ENCODE data around the gene PRIMPOL. TPM values are rescaled to one million over a fixed set of nuclear protein-coding genes. Genes with fewer than 3 reads are reported as not detected.
"Not testable (repeated sequence)": the region's sequence is repeated elsewhere in the genome, so short reads cannot be mapped to it uniquely, and the experiment has no call there.

PRIMPOL gene
- total RNA-seq, 1 experiment from 2014 or later: 7.9 TPM

GRCh38 chr4:184732126-184732525, 82.6 kb downstream of the PRIMPOL start:
- H3K9me3 ChIP-seq: no peaks in the 10 kb centered on the region
- no peaks in the 10 kb centered on the region for H3K27me3 ChIP-seq (replicated peaks; ENCODE audit: control insufficient read depth, insufficient read depth, low read length)
- no peak for TF ChIP-seq CTCF (IDR thresholded peaks at IDR 0.05; ENCODE audit: insufficient read depth in 1 of 2, low read depth in 1 of 2, low read length in 1 of 2, severe bottlenecking in 1 of 2, unreplicated experiment in 1 of 2)
- H3K4me3 Mint-ChIP-seq (ENCODE audit: unreplicated experiment): peak overlapping the region; percentile 99
- no peaks in the 10 kb centered on the region for H3K36me3 ChIP-seq (ENCODE audit: control insufficient read depth, insufficient read depth, low read length)
- H3K4me3 ChIP-seq (ENCODE audit: low read depth, low read length): no peak overlapping the region
- peaks cover 47% of the 10 kb centered on the region for H3K36me3 Mint-ChIP-seq (ENCODE audit: insufficient read depth, unreplicated experiment)
- DNase-seq: no peak
- POLR2A ChIA-PET: no interaction called here
- no peaks in the 10 kb centered on the region for H3K4me1 Mint-ChIP-seq (ENCODE audit: low read depth, unreplicated experiment)
- no peaks in the 10 kb centered on the region for H3K27me3 Mint-ChIP-seq (ENCODE audit: insufficient read depth, unreplicated experiment)
- BruUV-seq (replicated peaks): no TSS peak
- H3K9me3 Mint-ChIP-seq (ENCODE audit: unreplicated experiment): no peaks in the 10 kb centered on the region
- H3K4me1 ChIP-seq: no peaks in the 10 kb centered on the region
- intact Hi-C loops (cut with micrococcal nuclease; ENCODE audit: unreplicated experiment): loop anchor here (5.0 to 10.0 kb wide), 3 partner anchors 85 to 467 kb away; partner anchors contain the start of genes CASP3, IRF2 and PRIMPOL
- H3K27ac Mint-ChIP-seq (ENCODE audit: unreplicated experiment): no peak overlapping the region
- CTCF ChIA-PET: interaction anchor here (0.5 to 0.6 kb wide), 2 partner anchors 158 to 1305 kb away, joined by 3 to 6 read pairs; no protein-coding TSS in a partner anchor

GRCh38 chr4:184733654-184734524, 84.4 kb downstream of the PRIMPOL start, which contains the start of gene CENPU:
Gene CENPU (minus strand): TSS chr4:184734096. CDS start chr4:184734062, 34 bp downstream.
- peaks cover 30% of the 10 kb centered on the region for H3K36me3 Mint-ChIP-seq (ENCODE audit: insufficient read depth, unreplicated experiment)
- H3K9me3 ChIP-seq: no peaks in the 10 kb centered on the region
- H3K27me3 ChIP-seq (replicated peaks; ENCODE audit: control insufficient read depth, insufficient read depth, low read length): no peaks in the 10 kb centered on the region
- H3K27ac Mint-ChIP-seq (ENCODE audit: unreplicated experiment): peak within 1 kb of the TSS; percentile 94
- intact Hi-C loops (cut with micrococcal nuclease; ENCODE audit: unreplicated experiment): loop anchor here (1.0 to 10.0 kb wide), 4 partner anchors 13 to 469 kb away; partner anchors contain the start of genes CASP3, IRF2 and PRIMPOL
- no peaks in the 10 kb centered on the region for H3K36me3 ChIP-seq (ENCODE audit: control insufficient read depth, insufficient read depth, low read length)
- no peak for TF ChIP-seq CTCF (IDR thresholded peaks at IDR 0.05; ENCODE audit: insufficient read depth in 1 of 2, low read depth in 1 of 2, low read length in 1 of 2, severe bottlenecking in 1 of 2, unreplicated experiment in 1 of 2)
- POLR2A ChIA-PET: interaction anchor here (0.6 to 2.1 kb wide), 12 partner anchors 9 to 409 kb away, joined by 3 to 21 read pairs (median 4); partner anchors contain the start of genes CASP3, IRF2, PRIMPOL and SLC25A4
- H3K27me3 Mint-ChIP-seq (ENCODE audit: insufficient read depth, unreplicated experiment): no peaks in the 10 kb centered on the region
- no peaks in the 10 kb centered on the region for H3K4me1 Mint-ChIP-seq (ENCODE audit: low read depth, unreplicated experiment)
- CTCF ChIA-PET: interaction anchor here (0.7 to 1.5 kb wide), 6 partner anchors 13 to 446 kb away, joined by 3 to 33 read pairs (median 4); partner anchors contain the start of genes CASP3, HELT and IRF2
- peak; percentile 97 for DNase-seq
- H3K4me3 ChIP-seq (ENCODE audit: low read depth, low read length): peak within 1 kb of the TSS; percentile 64
- TSS peak; percentile 64 for BruUV-seq (replicated peaks)
- no peaks in the 10 kb centered on the region for H3K4me1 ChIP-seq
- no peaks in the 10 kb centered on the region for H3K9me3 Mint-ChIP-seq (ENCODE audit: unreplicated experiment)
- H3K4me3 Mint-ChIP-seq (ENCODE audit: unreplicated experiment): peak within 1 kb of the TSS; percentile 99

GRCh38 chr4:184734758-184735157, 85.2 kb downstream of the PRIMPOL start:
- Mint-ChIP-seq H3K27ac (ENCODE audit: unreplicated experiment) (no peak overlapping the region), H3K4me1 (ENCODE audit: low read depth, unreplicated experiment) (peaks cover 4% of the 10 kb centered on the region), H3K9me3 (ENCODE audit: unreplicated experiment) (peaks cover 5% of the 10 kb centered on the region), H3K4me3 (ENCODE audit: unreplicated experiment) (peak overlapping the region; percentile 99), H3K27me3 (ENCODE audit: insufficient read depth, unreplicated experiment) (no peaks in the 10 kb centered on the region), H3K36me3 (ENCODE audit: insufficient read depth, unreplicated experiment) (peaks cover 28% of the 10 kb centered on the region)
- no peaks in the 10 kb centered on the region for H3K9me3 ChIP-seq
- H3K4me3 ChIP-seq (ENCODE audit: low read depth, low read length): peak overlapping the region; percentile 17
- ChIA-PET POLR2A (interaction anchor here (0.9 to 2.1 kb wide), 6 partner anchors 12 to 408 kb away, joined by 3 to 21 read pairs (median 6); partner anchors contain the start of genes CASP3, PRIMPOL and SLC25A4), CTCF (interaction anchor here (0.7 to 1.5 kb wide), 6 partner anchors 12 to 447 kb away, joined by 3 to 33 read pairs (median 4); partner anchors contain the start of genes CASP3, HELT and IRF2)
- no peaks in the 10 kb centered on the region for H3K27me3 ChIP-seq (replicated peaks; ENCODE audit: control insufficient read depth, insufficient read depth, low read length)
- H3K4me1 ChIP-seq: no peaks in the 10 kb centered on the region
- no peak for DNase-seq
- H3K36me3 ChIP-seq (ENCODE audit: control insufficient read depth, insufficient read depth, low read length): no peaks in the 10 kb centered on the region
- BruUV-seq (replicated peaks): TSS peak; percentile 91
- intact Hi-C loops (cut with micrococcal nuclease; ENCODE audit: unreplicated experiment): loop anchor here (1.0 to 10.0 kb wide), 4 partner anchors 13 to 470 kb away; partner anchors contain the start of genes CASP3, IRF2 and PRIMPOL
- no peak for TF ChIP-seq CTCF (IDR thresholded peaks at IDR 0.05; ENCODE audit: insufficient read depth in 1 of 2, low read depth in 1 of 2, low read length in 1 of 2, severe bottlenecking in 1 of 2, unreplicated experiment in 1 of 2)

- H3K9me3 ChIP-seq; H3K4me1 Mint-ChIP-seq (ENCODE audit: low read depth, unreplicated experiment); H3K4me1 ChIP-seq; POLR2A ChIA-PET; BruUV-seq (replicated peaks); CTCF ChIA-PET; H3K27ac Mint-ChIP-seq (ENCODE audit: unreplicated experiment); DNase-seq; H3K4me3 Mint-ChIP-seq (ENCODE audit: unreplicated experiment); H3K27me3 Mint-ChIP-seq (ENCODE audit: insufficient read depth, unreplicated experiment); H3K27me3 ChIP-seq (replicated peaks; ENCODE audit: control insufficient read depth, insufficient read depth, low read length); H3K4me3 ChIP-seq (ENCODE audit: low read depth, low read length); H3K36me3 Mint-ChIP-seq (ENCODE audit: insufficient read depth, unreplicated experiment); H3K36me3 ChIP-seq (ENCODE audit: control insufficient read depth, insufficient read depth, low read length): not testable (repeated sequence)
- peaks cover 10% of the 10 kb centered on the region for H3K9me3 Mint-ChIP-seq (ENCODE audit: unreplicated experiment)
- intact Hi-C loops (cut with micrococcal nuclease; ENCODE audit: unreplicated experiment): loop anchor here (10.0 kb wide), 2 partner anchors 265 to 475 kb away; partner anchors contain the start of gene IRF2
These were observed 90.0 kb downstream of the PRIMPOL start for GRCh38 chr4:184739575-184739974.
